AG09319 (cell line): ENCODE measurements around the gene HOXB5.

Experiments used
- DNase-seq: peaks from one replicate; pipeline ENCODE4 v3.0.0-alpha.2; 2010; ENCODE audit warnings: low read depth; ENCODE audit errors: extremely low read depth
- CTCF ChIP-seq: IDR thresholded peaks from 2 replicates; pipeline ENCODE4 v1.5.1; 2011; ENCODE audit warnings: low read depth, mild to moderate bottlenecking, inconsistent platforms, low read length, moderate library complexity

The HOXB5 gene

GRCh38 chr17:48606892-48607614 is 13.5 kb upstream of the HOXB5 start:
- TF ChIP-seq CTCF, result no peak
- DNase-seq, result no peak

- no peak for TF ChIP-seq CTCF
- DNase-seq, result no peak
These were observed 12.7 kb upstream of the HOXB5 start for GRCh38 chr17:48605991-48606891.

- DNase-seq, result no peak
- no peak for TF ChIP-seq CTCF
These were observed 11.9 kb upstream of the HOXB5 start for GRCh38 chr17:48605409-48605919.

- no peak for DNase-seq
- no peak for TF ChIP-seq CTCF
These were observed 11.3 kb upstream of the HOXB5 start, which contains the start of gene HOXB6 for GRCh38 chr17:48604770-48605329. Gene HOXB6 (minus strand): TSS chr17:48604986. CDS start chr17:48598150, 6,836 bp downstream.

- no peak for DNase-seq
- no peak for TF ChIP-seq CTCF
These were observed 10.6 kb upstream of the HOXB5 start for GRCh38 chr17:48603959-48604769.

GRCh38 chr17:48601539-48602425 is 8.2 kb upstream of the HOXB5 start:
- TF ChIP-seq CTCF, result no peak

More at GRCh38 chr17:48601539-48602425, 8.2 kb upstream of the HOXB5 start:
- DNase-seq, result no peak
